ENCODE data around the gene CD96. TPM values are rescaled to one million over a fixed set of nuclear protein-coding genes. Genes with fewer than 3 reads are reported as not detected.

The CD96 gene
- total RNA-seq, 4 donors from 2014 or later, result under 0.01 to 3.3 (median 0.64) TPM

DNA sequence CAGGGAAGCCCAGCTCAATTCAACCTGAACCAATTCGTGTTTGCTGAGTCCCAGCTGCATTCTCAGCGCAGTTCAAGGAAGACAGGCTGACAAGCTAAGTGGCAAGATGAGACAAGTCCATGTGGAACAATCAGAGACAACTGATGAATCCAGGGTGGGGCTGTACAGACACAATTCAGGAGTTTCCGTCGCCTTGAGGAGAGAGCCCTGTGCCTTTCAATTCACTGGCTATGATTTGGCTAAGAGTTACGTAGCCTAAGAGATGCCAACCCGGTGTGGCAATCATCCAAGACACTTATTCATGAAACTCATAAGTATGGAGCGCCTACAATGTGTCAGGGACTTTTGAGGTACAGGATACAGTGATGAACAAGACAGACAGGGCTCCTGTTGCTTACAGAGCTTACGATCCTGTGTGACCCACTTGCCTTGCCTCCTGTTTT lies 68.6 kb downstream of the CD96 start:
- 82 to 85% methylated on average over 8 of the region's 8 CpGs for WGBS, 2 donors
- TF ChIP-seq EP300 (IDR thresholded peaks at IDR 0.05) (no peak), POLR2A (IDR thresholded peaks at IDR 0.05) (no peak)
- TF ChIP-seq, protein P1, sequence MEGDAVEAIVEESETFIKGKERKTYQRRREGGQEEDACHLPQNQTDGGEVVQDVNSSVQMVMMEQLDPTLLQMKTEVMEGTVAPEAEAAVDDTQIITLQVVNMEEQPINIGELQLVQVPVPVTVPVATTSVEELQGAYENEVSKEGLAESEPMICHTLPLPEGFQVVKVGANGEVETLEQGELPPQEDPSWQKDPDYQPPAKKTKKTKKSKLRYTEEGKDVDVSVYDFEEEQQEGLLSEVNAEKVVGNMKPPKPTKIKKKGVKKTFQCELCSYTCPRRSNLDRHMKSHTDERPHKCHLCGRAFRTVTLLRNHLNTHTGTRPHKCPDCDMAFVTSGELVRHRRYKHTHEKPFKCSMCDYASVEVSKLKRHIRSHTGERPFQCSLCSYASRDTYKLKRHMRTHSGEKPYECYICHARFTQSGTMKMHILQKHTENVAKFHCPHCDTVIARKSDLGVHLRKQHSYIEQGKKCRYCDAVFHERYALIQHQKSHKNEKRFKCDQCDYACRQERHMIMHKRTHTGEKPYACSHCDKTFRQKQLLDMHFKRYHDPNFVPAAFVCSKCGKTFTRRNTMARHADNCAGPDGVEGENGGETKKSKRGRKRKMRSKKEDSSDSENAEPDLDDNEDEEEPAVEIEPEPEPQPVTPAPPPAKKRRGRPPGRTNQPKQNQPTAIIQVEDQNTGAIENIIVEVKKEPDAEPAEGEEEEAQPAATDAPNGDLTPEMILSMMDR (IDR thresholded peaks at IDR 0.05), result no peak

DNA sequence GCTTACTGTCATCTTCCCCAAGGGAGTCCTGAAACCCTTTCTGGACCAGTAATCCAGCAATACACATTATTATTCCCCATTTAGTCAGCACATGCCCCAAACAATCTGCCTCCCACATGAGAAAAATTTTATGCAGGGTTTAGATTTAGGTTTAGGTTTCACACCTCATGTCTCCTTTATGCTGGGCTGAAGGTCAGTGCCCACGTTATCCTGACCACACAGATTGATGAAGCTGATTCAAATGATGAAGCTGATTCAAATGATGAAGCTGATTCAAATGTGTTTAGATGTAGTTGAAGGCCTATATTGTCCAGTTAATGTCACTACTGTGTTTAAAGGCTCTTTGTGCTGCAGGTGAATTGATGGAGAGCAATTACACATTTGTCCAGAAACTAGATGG lies 71.3 kb downstream of the CD96 start:
- TF ChIP-seq, protein P1 (IDR thresholded peaks at IDR 0.05), result no peak
- TF ChIP-seq POLR2A (IDR thresholded peaks at IDR 0.05) (no peak), EP300 (IDR thresholded peaks at IDR 0.05) (no peak)
- WGBS, 2 donors, result 50 to 70% methylated on average over 1 of the region's 1 CpG
- Histone ChIP-seq H3K27me3 (no peaks in the 10 kb centered on the region), H3K36me3 (no peaks in the 10 kb centered on the region), H3K27ac (no peak overlapping the region), H3K4me1 (no peaks in the 10 kb centered on the region), H3K4me3 (no peak overlapping the region), H3K9me3 (no peaks in the 10 kb centered on the region)
- no peak for DNase-seq (ENCODE audit: low spot score in 2 of 2)

More for the DNA sequence above, 68.6 kb downstream of the CD96 start:
- Histone ChIP-seq H3K9me3 (no peaks in the 10 kb centered on the region), H3K4me1 (no peaks in the 10 kb centered on the region), H3K36me3 (no peaks in the 10 kb centered on the region), H3K27me3 (no peaks in the 10 kb centered on the region), H3K4me3 (no peak overlapping the region), H3K27ac (no peak overlapping the region)
- no peak for DNase-seq (ENCODE audit: low spot score in 2 of 2)

DNA sequence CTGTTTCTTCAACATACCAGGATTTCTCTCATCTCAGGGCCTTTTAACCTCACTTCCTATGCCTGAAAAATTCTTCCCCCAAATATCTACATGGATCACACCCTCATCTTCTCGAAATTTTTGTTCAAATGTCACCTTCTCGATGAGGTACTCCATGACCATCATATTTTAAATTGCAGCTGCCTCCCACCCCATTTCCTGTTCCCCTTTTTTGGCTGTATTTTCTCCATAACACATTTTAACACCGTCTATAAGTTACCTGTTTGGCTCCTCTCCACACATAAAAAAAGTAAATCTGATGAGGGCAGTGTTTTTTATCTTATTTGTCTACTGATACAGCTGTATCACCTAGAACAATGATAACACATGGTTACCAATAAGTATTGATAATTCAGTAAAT lies 73.9 kb downstream of the CD96 start:
- TF ChIP-seq EP300 (IDR thresholded peaks at IDR 0.05) (no peak), POLR2A (IDR thresholded peaks at IDR 0.05) (no peak)
- TF ChIP-seq, protein P1 (IDR thresholded peaks at IDR 0.05), result no peak
- Histone ChIP-seq H3K27ac (peak overlapping the region in 1 of 4 donors; percentile 2), H3K27me3 (no peaks in the 10 kb centered on the region), H3K4me1 (no peaks in the 10 kb centered on the region), H3K4me3 (no peak overlapping the region), H3K9me3 (no peaks in the 10 kb centered on the region), H3K36me3 (no peaks in the 10 kb centered on the region)
- DNase-seq (ENCODE audit: low spot score in 2 of 2), result no peak
- 63 to 65% methylated on average over 3 of the region's 3 CpGs for WGBS, 2 donors

DNA sequence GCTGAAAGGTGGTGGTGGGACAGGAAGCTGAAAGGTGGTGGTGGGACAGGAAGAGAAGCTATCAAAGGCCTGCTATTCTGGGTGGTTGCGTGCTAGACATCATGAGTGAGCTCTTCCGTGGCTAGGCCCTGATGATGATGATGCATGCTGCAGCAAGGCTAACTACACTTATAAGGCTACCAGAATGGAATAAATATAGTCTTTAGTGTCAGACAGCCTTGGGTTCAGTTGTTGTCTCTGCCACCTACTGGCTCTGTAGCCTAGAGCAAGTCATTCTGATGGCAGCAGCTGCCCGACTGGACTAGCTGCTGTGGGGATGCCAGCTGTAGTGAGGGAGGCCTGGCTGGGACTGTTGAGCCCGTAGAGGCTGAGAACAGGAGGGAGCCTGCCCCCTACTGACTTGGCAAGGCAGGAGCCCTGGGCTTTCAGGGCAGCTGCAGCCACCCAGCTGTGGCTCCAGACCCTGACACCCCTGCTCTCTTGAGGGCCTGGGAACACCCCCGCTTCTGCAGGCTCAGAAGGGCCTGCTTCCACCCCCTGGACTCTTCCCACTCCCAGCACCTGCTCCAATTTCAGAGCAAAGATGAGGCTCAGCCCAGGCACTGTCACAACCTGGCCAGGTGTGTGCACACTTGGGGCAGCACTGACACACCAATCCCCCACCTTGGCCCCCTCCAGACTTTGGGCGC lies 74.6 kb downstream of the CD96 start:
- no peaks in the 10 kb centered on the region for H3K4me1 ChIP-seq
- no peak overlapping the region for H3K4me3 ChIP-seq
- H3K36me3 ChIP-seq, result no peaks in the 10 kb centered on the region
- H3K9me3 ChIP-seq, result no peaks in the 10 kb centered on the region
- no peak for TF ChIP-seq POLR2A (IDR thresholded peaks at IDR 0.05)
- TF ChIP-seq, protein P1 (IDR thresholded peaks at IDR 0.05), result no peak
- no peak for TF ChIP-seq EP300 (IDR thresholded peaks at IDR 0.05)
- H3K27ac ChIP-seq, result no peak overlapping the region
- no peaks in the 10 kb centered on the region for H3K27me3 ChIP-seq
- DNase-seq (ENCODE audit: low spot score in 2 of 2), result no peak
- 76 to 81% methylated on average over 5 to 6 of the region's 6 CpGs for WGBS, 2 donors

DNA sequence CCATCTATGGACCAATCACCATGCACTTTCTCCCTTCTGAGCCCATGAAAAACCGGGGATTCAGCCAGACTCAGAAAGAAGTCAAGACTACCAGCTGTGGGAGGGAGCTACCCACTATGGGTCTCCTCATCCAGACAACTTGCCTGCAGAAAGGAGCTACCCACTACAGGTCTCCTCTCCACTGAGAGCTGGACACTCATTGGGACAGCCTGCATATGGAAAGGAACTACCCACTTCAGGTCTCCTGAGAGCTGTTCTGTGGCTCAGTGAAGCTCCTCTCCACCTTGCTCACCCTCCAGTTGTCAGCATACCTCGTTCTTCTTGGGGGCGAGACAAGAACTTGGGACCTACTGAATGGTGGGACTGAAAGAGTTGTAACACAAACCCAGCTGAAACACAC lies 75.4 kb downstream of the CD96 start:
- no peak for TF ChIP-seq EP300 (IDR thresholded peaks at IDR 0.05)
- TF ChIP-seq, protein P1 (IDR thresholded peaks at IDR 0.05), result no peak
- no peak for TF ChIP-seq POLR2A (IDR thresholded peaks at IDR 0.05)
- Histone ChIP-seq H3K27ac (no peak overlapping the region), H3K9me3 (no peaks in the 10 kb centered on the region), H3K36me3 (no peaks in the 10 kb centered on the region), H3K4me1 (no peaks in the 10 kb centered on the region), H3K4me3 (no peak overlapping the region), H3K27me3 (no peaks in the 10 kb centered on the region)
- 92% methylated on average over 3 of the region's 3 CpGs for WGBS, 2 donors
- DNase-seq (ENCODE audit: low spot score in 2 of 2), result no peak

Data from tibial nerve (tissue), 4 donors.